Prostate gland (tissue), 2 donors: ENCODE results near the gene RAB30.

Experiments used
- POLR2A ChIP-seq: fragments of 450-650 bp; IDR thresholded peaks from one replicate; pipeline ENCODE4 v1.6.1; 2016; ENCODE audit warnings: antibody characterized with exemption, mild to moderate bottlenecking
- TF ChIP-seq, protein P1 (sequence below), 4 experiments: fragments of 200-600 bp in 2 of 4; fragments of 450-650 bp in 2 of 4; sonication (generic) in 2 of 4; IDR thresholded peaks; 1 replicate in 3 of 4; 2 replicates in 1 of 4; pipeline ENCODE4 v1.5.1; 2016 to 2019; ENCODE audit warnings: antibody characterized with exemption in 4 of 4, mild to moderate bottlenecking in 2 of 4, moderate library complexity in 2 of 4

DNA sequence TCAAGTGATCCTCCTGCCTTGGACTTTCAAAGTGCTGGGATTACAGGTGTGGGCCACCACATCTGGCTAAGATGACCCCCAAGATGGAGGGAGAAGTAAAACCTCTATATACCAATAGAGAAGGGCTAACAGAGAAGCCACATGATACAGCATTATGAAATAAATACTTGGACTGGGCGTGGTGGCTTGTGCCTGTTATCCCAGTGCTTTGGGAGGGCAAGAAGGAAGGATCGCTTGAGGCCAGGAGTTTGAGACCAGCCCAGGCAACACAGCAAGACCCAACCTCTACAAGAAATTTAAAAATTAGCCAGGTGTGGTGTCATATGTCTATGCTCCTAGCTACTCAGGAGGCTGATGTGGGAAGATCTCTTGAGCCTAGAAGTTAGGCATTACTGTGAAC lies 61.7 kb downstream of the RAB30 start:
- TF ChIP-seq, protein P1, sequence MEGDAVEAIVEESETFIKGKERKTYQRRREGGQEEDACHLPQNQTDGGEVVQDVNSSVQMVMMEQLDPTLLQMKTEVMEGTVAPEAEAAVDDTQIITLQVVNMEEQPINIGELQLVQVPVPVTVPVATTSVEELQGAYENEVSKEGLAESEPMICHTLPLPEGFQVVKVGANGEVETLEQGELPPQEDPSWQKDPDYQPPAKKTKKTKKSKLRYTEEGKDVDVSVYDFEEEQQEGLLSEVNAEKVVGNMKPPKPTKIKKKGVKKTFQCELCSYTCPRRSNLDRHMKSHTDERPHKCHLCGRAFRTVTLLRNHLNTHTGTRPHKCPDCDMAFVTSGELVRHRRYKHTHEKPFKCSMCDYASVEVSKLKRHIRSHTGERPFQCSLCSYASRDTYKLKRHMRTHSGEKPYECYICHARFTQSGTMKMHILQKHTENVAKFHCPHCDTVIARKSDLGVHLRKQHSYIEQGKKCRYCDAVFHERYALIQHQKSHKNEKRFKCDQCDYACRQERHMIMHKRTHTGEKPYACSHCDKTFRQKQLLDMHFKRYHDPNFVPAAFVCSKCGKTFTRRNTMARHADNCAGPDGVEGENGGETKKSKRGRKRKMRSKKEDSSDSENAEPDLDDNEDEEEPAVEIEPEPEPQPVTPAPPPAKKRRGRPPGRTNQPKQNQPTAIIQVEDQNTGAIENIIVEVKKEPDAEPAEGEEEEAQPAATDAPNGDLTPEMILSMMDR (IDR thresholded peaks at IDR 0.05): no peak
- no peak for TF ChIP-seq POLR2A
